ENCODE data around the gene PDE4D. TPM values are rescaled to one million over a fixed set of nuclear protein-coding genes. Genes with fewer than 3 reads are reported as not detected.

The PDE4D gene
- total RNA-seq, 1 experiment from 2014 or later = 2.1 TPM

GRCh38 chr5:58993461-58993860, 900.1 kb downstream of the PDE4D start:
- no peaks in the 10 kb centered on the region for H3K4me1 ChIP-seq (ENCODE audit: insufficient read depth, low read length)

More at GRCh38 chr5:58993461-58993860, 900.1 kb downstream of the PDE4D start:
- Histone ChIP-seq H3K79me2 (ENCODE audit: insufficient read depth, low read length) (no peaks in the 10 kb centered on the region), H3K27me3 (ENCODE audit: insufficient read depth, low read length) (no peaks in the 10 kb centered on the region), H3K9me3 (ENCODE audit: control insufficient read depth, low read depth, low read length) (no peaks in the 10 kb centered on the region), H4K20me1 (ENCODE audit: control insufficient read depth, insufficient read depth, insufficient read length) (no peaks in the 10 kb centered on the region), H2BK5ac (ENCODE audit: insufficient read length, low read length) (no peak overlapping the region), H3K4ac (ENCODE audit: low read depth, low read length) (no peak overlapping the region), H4K8ac (replicated peaks; ENCODE audit: insufficient read length, low read depth, low read length) (no peak overlapping the region), H3T11ph (ENCODE audit: low read length) (no peak overlapping the region), H4K5ac (ENCODE audit: insufficient read length, low read depth, low read length) (no peak overlapping the region), H3K9ac (ENCODE audit: extremely low read depth, insufficient read length, low read length) (no peak overlapping the region), H3K18ac (ENCODE audit: insufficient read length, low read depth, low read length) (no peak overlapping the region), H4K91ac (ENCODE audit: insufficient read length, low read depth, low read length) (no peak overlapping the region), H2AK5ac (ENCODE audit: insufficient read length, low read length) (no peak overlapping the region), H3K4me2 (ENCODE audit: insufficient read depth, insufficient read length, low read length) (no peak overlapping the region), H2BK12ac (ENCODE audit: insufficient read length, low read depth, low read length) (no peak overlapping the region), H3K23me2 (ENCODE audit: insufficient read length, low read depth, low read length, poor library complexity, severe bottlenecking) (no peaks in the 10 kb centered on the region), H3K79me1 (ENCODE audit: insufficient read depth, low read depth, low read length, poor library complexity, severe bottlenecking) (no peaks in the 10 kb centered on the region), H2AFZ (ENCODE audit: low read length) (no peak overlapping the region), H3K23ac (ENCODE audit: insufficient read length, low read depth, low read length) (no peak overlapping the region), H2BK20ac (ENCODE audit: low read depth, low read length, poor library complexity, severe bottlenecking) (no peak overlapping the region), H3K56ac (ENCODE audit: insufficient read length, low read depth, low read length) (no peak overlapping the region), H3K27ac (ENCODE audit: insufficient read length, low read depth, low read length) (no peak overlapping the region), H2BK120ac (ENCODE audit: low read depth, low read length, poor library complexity, severe bottlenecking) (no peak overlapping the region), H2BK15ac (ENCODE audit: low read depth, low read length) (no peak overlapping the region), H3K14ac (ENCODE audit: insufficient read depth, low read length) (no peak overlapping the region)
- Mint-ChIP-seq H3K4me1 (peaks cover 8 to 16% of the 10 kb centered on the region in 2 experiments), H3K9me3 (no peaks in the 10 kb centered on the region; a peak in 1 of 5 replicates), H3K4me3 (no peak overlapping the region), H3K27me3 (ENCODE audit: low read depth) (no peaks in the 10 kb centered on the region), H3K36me3 (ENCODE audit: insufficient read depth in 1 of 3, low read depth in 3 of 3) (no peaks in the 10 kb centered on the region), H3K27ac (no peak overlapping the region; a peak in 1 of 7 replicates)
- WGBS (ENCODE audit: extremely low coverage, insufficient read length, low lambda C conversion rate) = no CpG with 5 or more reads among the region's 1 CpG
- no peak for DNase-seq
- TF ChIP-seq CTCF (conservative IDR thresholded peaks at IDR 0.05) = no peak
